ENCODE data around the gene SLC4A9.

Gene SLC4A9

GRCh38 chr5:140360101-140360500, at the start of gene SLC4A9:
Gene SLC4A9 (plus strand): TSS chr5:140360194. CDS start chr5:140360237, 43 bp downstream.
- DNase-seq (ENCODE audit: low read depth in 2 of 2), result no peak

- no peak for DNase-seq (ENCODE audit: low read depth in 2 of 2)
These were observed 49.6 kb upstream of the SLC4A9 start for GRCh38 chr5:140310434-140310833.

- no peak for DNase-seq (ENCODE audit: low read depth in 2 of 2)
These were observed 49.0 kb upstream of the SLC4A9 start for GRCh38 chr5:140311011-140311467.

GRCh38 chr5:140312067-140312790, 47.8 kb upstream of the SLC4A9 start:
- no peak for DNase-seq (ENCODE audit: low read depth in 2 of 2)

GRCh38 chr5:140312791-140313189, 47.2 kb upstream of the SLC4A9 start:
- DNase-seq (ENCODE audit: low read depth in 2 of 2), result no peak

GRCh38 chr5:140317859-140318258, 42.1 kb upstream of the SLC4A9 start:
- DNase-seq (ENCODE audit: low read depth in 2 of 2), result no peak

DNA sequence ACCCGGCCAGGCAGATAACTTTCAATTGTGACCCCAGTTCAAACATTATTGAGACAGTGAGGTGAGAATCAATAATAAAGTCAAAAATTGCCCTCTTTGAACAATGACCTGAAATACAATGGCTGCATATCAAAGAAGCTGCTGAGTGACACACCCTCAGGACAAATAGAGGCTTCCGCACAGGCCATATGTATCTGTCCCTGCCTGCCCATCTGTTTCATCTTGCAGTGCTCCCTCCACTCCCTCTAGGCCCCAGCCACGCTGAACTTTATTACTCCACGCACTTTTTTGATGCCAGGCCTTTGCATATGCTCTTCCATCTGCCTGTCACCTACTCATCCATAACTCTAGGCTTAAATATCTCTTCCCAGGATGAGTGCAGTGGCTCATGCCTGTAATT, 41.2 kb upstream of the SLC4A9 start:
- no peak for DNase-seq (ENCODE audit: low read depth in 2 of 2)

DNA sequence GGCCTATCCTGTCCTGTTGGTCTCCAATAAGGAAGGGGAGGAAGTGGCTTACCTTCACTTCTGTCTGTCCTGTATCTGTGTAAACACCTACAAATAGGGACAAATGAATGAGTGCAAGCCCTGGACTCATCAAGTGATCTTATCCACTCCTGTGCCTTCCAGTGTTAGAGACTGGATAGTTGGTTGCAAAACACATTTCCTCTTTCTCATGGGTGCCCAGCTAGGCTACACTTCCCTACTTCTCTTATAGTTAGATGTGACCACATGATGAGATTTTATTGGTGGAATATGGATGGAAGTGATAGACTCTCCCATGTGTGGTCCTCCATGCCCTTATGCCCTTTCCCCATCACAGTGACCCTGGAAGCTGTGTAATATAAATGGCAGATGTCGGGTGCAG, 40.2 kb upstream of the SLC4A9 start:
- no peak for DNase-seq (ENCODE audit: low read depth in 2 of 2)

- DNase-seq (ENCODE audit: low read depth in 2 of 2), result no peak
These were observed 38.2 kb upstream of the SLC4A9 start for GRCh38 chr5:140321796-140322195.

- no peak for DNase-seq (ENCODE audit: low read depth in 2 of 2)
These were observed 37.0 kb upstream of the SLC4A9 start for GRCh38 chr5:140322751-140323731.

DNA sequence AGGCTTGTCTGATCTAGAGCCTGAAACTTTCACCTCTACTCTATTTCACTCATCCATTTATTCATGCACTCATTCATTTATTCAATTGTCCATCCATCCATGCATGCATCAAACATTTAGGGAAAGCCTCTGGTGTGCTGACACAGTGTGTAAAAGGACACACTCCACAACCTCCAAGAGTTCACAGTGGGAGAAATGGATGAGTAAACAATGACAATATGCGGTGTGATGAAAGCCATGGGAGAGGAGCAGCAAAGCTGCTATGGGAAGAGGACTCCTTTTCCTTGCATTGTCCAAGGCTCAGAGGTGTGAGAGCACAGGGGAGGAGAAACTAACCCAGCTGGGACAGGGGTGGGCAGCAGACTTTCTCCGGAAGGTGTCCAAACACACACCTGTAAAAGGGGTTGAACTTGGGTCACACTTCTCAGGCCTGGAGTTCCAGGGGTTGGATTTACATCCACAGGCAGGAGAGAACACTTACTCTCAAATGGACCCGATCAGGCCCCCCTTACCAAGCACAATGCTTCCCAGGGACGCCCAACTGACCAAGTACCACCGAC, 35.9 kb upstream of the SLC4A9 start:
- DNase-seq (ENCODE audit: low read depth in 2 of 2), result no peak

GRCh38 chr5:140324617-140325241, 35.3 kb upstream of the SLC4A9 start:
- no peak for DNase-seq (ENCODE audit: low read depth in 2 of 2)

- DNase-seq (ENCODE audit: low read depth in 2 of 2), result no peak
These were observed 34.5 kb upstream of the SLC4A9 start for GRCh38 chr5:140325486-140325885.

GRCh38 chr5:140327589-140327988, 32.4 kb upstream of the SLC4A9 start:
- no peak for DNase-seq (ENCODE audit: low read depth in 2 of 2)

GRCh38 chr5:140328036-140328764, 31.8 kb upstream of the SLC4A9 start:
- no peak for DNase-seq (ENCODE audit: low read depth in 2 of 2)

DNA sequence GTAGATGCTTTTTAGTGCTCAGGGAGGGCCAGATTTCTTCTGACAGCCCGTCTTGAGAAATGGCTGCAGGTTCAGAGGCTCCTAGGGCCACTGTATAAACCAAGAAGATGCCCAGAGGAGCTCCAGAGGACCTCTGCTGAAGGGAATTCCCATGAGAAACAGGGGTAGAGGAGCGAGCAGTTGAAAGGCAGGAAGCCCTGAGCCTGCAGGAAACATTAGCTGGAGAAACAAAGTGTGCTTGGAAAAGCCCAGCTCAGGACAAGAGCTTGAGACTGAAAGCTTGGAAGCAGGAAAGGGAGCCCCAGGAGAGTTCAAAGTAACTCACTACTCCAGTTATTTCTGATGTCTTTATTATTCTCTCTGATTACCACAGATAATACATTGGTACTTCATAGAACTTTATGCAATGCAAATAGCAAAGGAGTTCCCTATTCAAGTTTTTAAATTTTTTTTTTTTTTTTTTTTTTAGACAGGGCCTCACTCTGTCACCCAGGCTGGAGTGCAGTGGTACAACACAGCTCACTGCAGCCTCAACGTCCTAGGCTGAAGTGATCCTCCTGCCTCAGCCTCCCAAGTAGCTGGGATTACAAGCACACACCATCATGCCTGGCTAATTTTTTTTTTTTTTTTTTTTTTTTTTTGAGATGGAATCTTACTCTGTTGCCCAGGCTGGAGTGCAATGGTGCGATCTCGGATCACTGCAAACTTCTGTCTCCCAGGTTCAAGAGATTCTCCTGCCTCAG, 30.1 kb upstream of the SLC4A9 start:
- DNase-seq (ENCODE audit: low read depth in 2 of 2), result no peak

DNA sequence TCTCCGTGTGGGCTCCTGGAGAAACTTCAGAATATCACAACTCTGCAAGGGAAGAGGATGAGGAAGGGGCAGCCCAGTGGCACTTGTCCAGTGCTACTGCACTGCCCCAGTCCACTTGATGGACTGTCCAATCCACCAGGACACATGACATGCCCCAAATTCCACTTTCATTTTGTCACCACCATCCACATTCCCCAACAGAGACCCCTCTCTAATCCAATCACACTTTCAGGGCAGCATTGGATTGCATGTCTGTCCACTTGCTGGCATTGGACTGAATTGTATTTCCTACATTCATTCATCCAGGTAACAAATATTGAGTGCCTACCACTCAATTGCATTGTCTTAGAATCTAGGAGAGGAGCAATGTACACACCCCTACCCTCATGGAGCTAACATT, 28.4 kb upstream of the SLC4A9 start:
- no peak for DNase-seq (ENCODE audit: low read depth in 2 of 2)

DNA sequence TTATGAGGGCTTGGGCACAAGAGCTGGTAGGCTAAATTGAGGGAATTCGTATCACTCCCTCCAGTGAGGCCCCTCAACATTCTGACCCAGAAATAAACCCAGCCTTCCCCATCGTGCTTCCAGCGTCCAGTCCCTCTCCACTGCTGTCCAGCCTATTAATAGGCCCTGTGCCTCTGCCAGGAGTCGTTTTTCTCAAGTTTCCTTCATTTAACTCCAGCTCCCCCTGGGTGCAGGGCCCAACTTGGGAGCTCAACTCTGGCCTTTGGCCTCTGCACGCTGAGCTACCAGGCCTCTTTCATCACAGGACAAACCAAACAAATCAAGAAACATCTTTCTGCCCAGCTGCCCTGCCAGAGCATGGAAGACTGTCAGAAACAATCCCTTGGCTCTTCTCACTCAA, 23.6 kb upstream of the SLC4A9 start:
- no peak for DNase-seq (ENCODE audit: low read depth in 2 of 2)

DNA sequence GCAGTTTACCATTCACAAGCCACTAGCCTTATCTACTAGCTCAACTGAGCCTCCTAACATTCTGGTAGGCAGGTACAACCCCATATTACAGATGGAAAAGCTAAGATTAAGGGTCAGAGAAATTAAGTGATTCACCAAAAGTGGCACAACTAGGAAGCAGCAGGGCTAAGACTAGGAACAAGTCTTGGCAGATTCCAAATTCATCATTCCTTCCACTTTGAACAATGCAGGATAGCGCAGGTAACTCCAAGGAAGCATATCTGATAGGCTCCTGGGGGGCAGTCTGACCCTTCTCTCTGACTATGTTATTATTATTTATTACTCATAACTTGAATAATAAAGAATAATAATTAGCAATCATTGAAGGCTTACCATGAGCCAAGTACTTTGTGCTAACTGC, 22.1 kb upstream of the SLC4A9 start:
- DNase-seq (ENCODE audit: low read depth in 2 of 2), result no peak

DNA sequence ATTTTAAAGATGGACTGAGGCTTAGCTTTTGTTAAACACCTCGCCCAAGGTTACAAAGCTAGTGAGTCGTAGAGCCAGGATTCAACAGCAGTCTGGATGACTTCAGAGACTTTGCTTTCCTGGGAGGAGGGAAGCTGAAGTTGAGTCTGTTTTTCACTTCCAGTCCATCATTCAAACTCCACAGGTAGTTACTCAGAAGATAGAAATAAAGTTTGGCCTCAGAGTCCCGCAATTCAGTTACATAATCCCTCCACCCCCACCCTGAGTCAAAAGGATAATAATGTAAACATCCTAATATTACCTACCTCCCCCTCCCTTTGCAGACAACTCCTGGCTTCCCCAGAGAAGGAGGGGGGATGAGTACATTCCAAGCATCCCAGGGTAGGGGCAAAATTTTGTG, 21.7 kb upstream of the SLC4A9 start:
- no peak for DNase-seq (ENCODE audit: low read depth in 2 of 2)

DNA sequence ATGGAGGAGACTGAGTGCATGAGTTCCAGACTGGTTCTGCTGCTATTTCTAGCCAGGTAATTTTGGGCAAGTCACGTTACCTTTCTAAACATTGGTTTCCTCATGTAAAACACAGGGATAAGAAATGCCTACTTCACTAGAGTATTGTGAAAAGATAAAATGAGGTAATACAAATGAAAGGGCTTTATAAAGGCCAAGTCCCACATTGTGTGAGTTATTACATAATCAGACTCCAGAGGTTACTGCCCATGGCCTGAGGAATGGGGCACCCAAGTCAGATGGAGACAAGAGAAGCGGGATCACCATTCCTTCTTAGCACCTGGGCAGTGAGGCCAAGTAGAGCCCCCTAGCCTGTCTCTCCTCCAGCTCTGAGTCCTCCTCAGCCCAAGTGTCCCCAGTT, 21.1 kb upstream of the SLC4A9 start:
- no peak for DNase-seq (ENCODE audit: low read depth in 2 of 2)
